ENCODE measurements around the gene OR11A1.

The OR11A1 gene

GRCh38 chr6:29491574-29491973 lies 34.7 kb upstream of the OR11A1 start:
- Histone ChIP-seq H4K20me1 (ENCODE audit: insufficient read depth, low read length) (no peaks in the 10 kb centered on the region), H3K4me3 (ENCODE audit: low read length) (no peak overlapping the region), H3K9me3 (ENCODE audit: insufficient read depth, low read length) (no peaks in the 10 kb centered on the region), H3K9ac (ENCODE audit: low read length) (no peak overlapping the region), H3K36me3 (replicated peaks; ENCODE audit: low read depth, low read length) (no peaks in the 10 kb centered on the region), H3K4me2 (ENCODE audit: low read length) (no peak overlapping the region), H3K27ac (ENCODE audit: low read length) (no peak overlapping the region), H3K79me2 (ENCODE audit: low read length) (no peaks in the 10 kb centered on the region), H3K27me3 (ENCODE audit: low read depth, low read length) (no peaks in the 10 kb centered on the region), H3K4me1 (ENCODE audit: low read length) (no peaks in the 10 kb centered on the region), H2AFZ (ENCODE audit: low read depth, low read length) (no peak overlapping the region)
- TF ChIP-seq EZH2phosphoT487 (IDR thresholded peaks at IDR 0.05; ENCODE audit: low read depth) (no peak), CTCF (IDR thresholded peaks at IDR 0.05; ENCODE audit: low read depth, low read length) (no peak)

- no peaks in the 10 kb centered on the region for H3K79me2 ChIP-seq (ENCODE audit: low read length)
- no peak overlapping the region for H3K4me3 ChIP-seq (ENCODE audit: low read length)
- H3K4me1 ChIP-seq (ENCODE audit: low read length): no peaks in the 10 kb centered on the region
- H3K27ac ChIP-seq (ENCODE audit: low read length): no peak overlapping the region
- H2AFZ ChIP-seq (ENCODE audit: low read depth, low read length): no peak overlapping the region
- H3K9ac ChIP-seq (ENCODE audit: low read length): no peak overlapping the region
- H3K27me3 ChIP-seq (ENCODE audit: low read depth, low read length): no peaks in the 10 kb centered on the region
- H3K9me3 ChIP-seq (ENCODE audit: insufficient read depth, low read length): no peaks in the 10 kb centered on the region
- no peaks in the 10 kb centered on the region for H3K36me3 ChIP-seq (replicated peaks; ENCODE audit: low read depth, low read length)
- H4K20me1 ChIP-seq (ENCODE audit: insufficient read depth, low read length): no peaks in the 10 kb centered on the region
- no peak overlapping the region for H3K4me2 ChIP-seq (ENCODE audit: low read length)
- no peak for TF ChIP-seq CTCF (IDR thresholded peaks at IDR 0.05; ENCODE audit: low read depth, low read length)
- TF ChIP-seq EZH2phosphoT487 (IDR thresholded peaks at IDR 0.05; ENCODE audit: low read depth): no peak
Measured at GRCh38 chr6:29490552-29490951, 33.7 kb upstream of the OR11A1 start.

- no peaks in the 10 kb centered on the region for H3K4me1 ChIP-seq (ENCODE audit: low read length)
- H3K9me3 ChIP-seq (ENCODE audit: insufficient read depth, low read length): no peaks in the 10 kb centered on the region
- H3K4me3 ChIP-seq (ENCODE audit: low read length): no peak overlapping the region
- TF ChIP-seq EZH2phosphoT487 (IDR thresholded peaks at IDR 0.05; ENCODE audit: low read depth) (no peak), CTCF (IDR thresholded peaks at IDR 0.05; ENCODE audit: low read depth, low read length) (no peak)
- no peak overlapping the region for H3K9ac ChIP-seq (ENCODE audit: low read length)
- no peaks in the 10 kb centered on the region for H3K79me2 ChIP-seq (ENCODE audit: low read length)
- no peak overlapping the region for H2AFZ ChIP-seq (ENCODE audit: low read depth, low read length)
- H3K36me3 ChIP-seq (replicated peaks; ENCODE audit: low read depth, low read length): no peaks in the 10 kb centered on the region
- no peak overlapping the region for H3K27ac ChIP-seq (ENCODE audit: low read length)
- no peaks in the 10 kb centered on the region for H3K27me3 ChIP-seq (ENCODE audit: low read depth, low read length)
- H4K20me1 ChIP-seq (ENCODE audit: insufficient read depth, low read length): no peaks in the 10 kb centered on the region
- H3K4me2 ChIP-seq (ENCODE audit: low read length): no peak overlapping the region
Measured at GRCh38 chr6:29490055-29490454, 33.2 kb upstream of the OR11A1 start.

GRCh38 chr6:29489286-29489685 lies 32.4 kb upstream of the OR11A1 start:
- no peak for TF ChIP-seq CTCF (IDR thresholded peaks at IDR 0.05; ENCODE audit: low read depth, low read length)
- TF ChIP-seq EZH2phosphoT487 (IDR thresholded peaks at IDR 0.05; ENCODE audit: low read depth): no peak

More at GRCh38 chr6:29489286-29489685, 32.4 kb upstream of the OR11A1 start:
- H4K20me1 ChIP-seq (ENCODE audit: insufficient read depth, low read length): no peaks in the 10 kb centered on the region
- H3K4me2 ChIP-seq (ENCODE audit: low read length): no peak overlapping the region
- no peaks in the 10 kb centered on the region for H3K9me3 ChIP-seq (ENCODE audit: insufficient read depth, low read length)
- no peaks in the 10 kb centered on the region for H3K79me2 ChIP-seq (ENCODE audit: low read length)
- no peak overlapping the region for H2AFZ ChIP-seq (ENCODE audit: low read depth, low read length)
- H3K27me3 ChIP-seq (ENCODE audit: low read depth, low read length): no peaks in the 10 kb centered on the region
- no peaks in the 10 kb centered on the region for H3K4me1 ChIP-seq (ENCODE audit: low read length)
- no peak overlapping the region for H3K4me3 ChIP-seq (ENCODE audit: low read length)
- no peaks in the 10 kb centered on the region for H3K36me3 ChIP-seq (replicated peaks; ENCODE audit: low read depth, low read length)
- H3K27ac ChIP-seq (ENCODE audit: low read length): no peak overlapping the region
- no peak overlapping the region for H3K9ac ChIP-seq (ENCODE audit: low read length)

All from OCI-LY3 (cell line).